ENCODE data around the gene SLC39A5.

Gene SLC39A5

GRCh38 chr12:56247923-56248322 lies 18.1 kb downstream of the SLC39A5 start:
- Histone ChIP-seq H4K20me1 (ENCODE audit: insufficient read depth) (no peaks in the 10 kb centered on the region), H2AFZ (ENCODE audit: low read depth) (no peak overlapping the region), H3K36me3 (ENCODE audit: insufficient read depth) (peaks cover 9% of the 10 kb centered on the region), H3K4me3 (IDR thresholded peaks at IDR 0.05; ENCODE audit: insufficient read depth, low read depth, low read length) (no peak overlapping the region), H3K27me3 (ENCODE audit: insufficient read depth, low read depth) (no peaks in the 10 kb centered on the region), H3K27ac (no peak overlapping the region), H3K4me1 (ENCODE audit: low read depth, poor library complexity, severe bottlenecking) (peaks cover 18% of the 10 kb centered on the region), H3K4me2 (no peak overlapping the region), H3K79me2 (ENCODE audit: insufficient read depth, low read depth) (no peaks in the 10 kb centered on the region), H3K9ac (no peak overlapping the region)
- TF ChIP-seq CTCF (conservative IDR thresholded peaks at IDR 0.05; ENCODE audit: low read depth, low read length): no peak

DNA sequence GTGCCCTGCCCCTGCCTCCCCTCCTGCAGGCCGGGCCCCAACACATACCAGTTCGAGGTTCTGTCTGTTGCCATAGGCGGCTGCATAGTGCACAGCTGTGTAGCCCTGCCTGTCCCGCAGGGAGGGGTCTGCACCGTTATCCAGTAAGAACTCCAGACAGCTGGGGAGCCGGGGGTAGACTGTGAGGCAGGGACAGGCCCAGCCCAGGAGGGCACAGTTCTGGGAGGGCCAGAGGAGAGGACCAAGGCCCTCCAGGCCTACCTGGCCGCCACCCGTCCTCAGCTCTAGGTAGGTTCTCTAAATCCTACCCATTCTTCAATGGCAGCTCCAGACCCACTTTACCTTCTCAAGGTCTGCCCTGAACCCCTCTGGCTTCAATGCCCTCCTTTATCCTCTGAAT lies 18.9 kb downstream of the SLC39A5 start:
- peaks cover 9% of the 10 kb centered on the region for H3K36me3 ChIP-seq (ENCODE audit: insufficient read depth)
- H3K9ac ChIP-seq: no peak overlapping the region
- no peak overlapping the region for H3K27ac ChIP-seq
- TF ChIP-seq CTCF (conservative IDR thresholded peaks at IDR 0.05; ENCODE audit: low read depth, low read length): no peak
- no peak overlapping the region for H2AFZ ChIP-seq (ENCODE audit: low read depth)
- H3K4me2 ChIP-seq: no peak overlapping the region
- no peaks in the 10 kb centered on the region for H3K79me2 ChIP-seq (ENCODE audit: insufficient read depth, low read depth)
- no peak overlapping the region for H3K4me3 ChIP-seq (IDR thresholded peaks at IDR 0.05; ENCODE audit: insufficient read depth, low read depth, low read length)
- H3K4me1 ChIP-seq (ENCODE audit: low read depth, poor library complexity, severe bottlenecking): peaks cover 10% of the 10 kb centered on the region
- H4K20me1 ChIP-seq (ENCODE audit: insufficient read depth): no peaks in the 10 kb centered on the region
- no peaks in the 10 kb centered on the region for H3K27me3 ChIP-seq (ENCODE audit: insufficient read depth, low read depth)

DNA sequence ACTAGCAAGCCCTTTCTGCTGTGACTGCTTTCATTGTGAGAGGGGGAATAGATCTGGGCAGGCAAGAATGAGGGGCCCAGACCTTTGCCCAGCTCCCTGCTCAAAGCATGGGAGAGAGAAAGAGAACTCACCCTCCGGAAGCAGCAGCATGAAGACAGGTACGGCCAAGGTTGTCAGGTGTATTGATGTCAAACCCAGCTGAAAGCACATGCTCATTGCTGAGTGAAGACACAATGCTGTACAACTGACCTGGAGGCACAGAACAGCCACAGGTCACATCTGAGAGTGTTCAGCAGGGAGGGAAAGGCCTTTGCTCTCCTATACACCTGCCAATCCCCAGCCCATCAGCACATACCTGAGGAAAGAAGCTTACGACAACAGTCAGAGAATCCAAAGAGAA lies 22.8 kb downstream of the SLC39A5 start:
- Histone ChIP-seq H3K4me3 (IDR thresholded peaks at IDR 0.05; ENCODE audit: insufficient read depth, low read depth, low read length) (no peak overlapping the region), H2AFZ (ENCODE audit: low read depth) (no peak overlapping the region), H3K79me2 (ENCODE audit: insufficient read depth, low read depth) (peaks cover 12% of the 10 kb centered on the region), H3K27me3 (ENCODE audit: insufficient read depth, low read depth) (no peaks in the 10 kb centered on the region), H4K20me1 (ENCODE audit: insufficient read depth) (no peaks in the 10 kb centered on the region), H3K36me3 (ENCODE audit: insufficient read depth) (peaks cover 7% of the 10 kb centered on the region; the same call in 1 of the 2 replicates), H3K27ac (no peak overlapping the region), H3K9ac (no peak overlapping the region), H3K4me2 (no peak overlapping the region), H3K4me1 (ENCODE audit: low read depth, poor library complexity, severe bottlenecking) (peaks cover 6% of the 10 kb centered on the region)
- TF ChIP-seq CTCF (conservative IDR thresholded peaks at IDR 0.05; ENCODE audit: low read depth, low read length): no peak

DNA sequence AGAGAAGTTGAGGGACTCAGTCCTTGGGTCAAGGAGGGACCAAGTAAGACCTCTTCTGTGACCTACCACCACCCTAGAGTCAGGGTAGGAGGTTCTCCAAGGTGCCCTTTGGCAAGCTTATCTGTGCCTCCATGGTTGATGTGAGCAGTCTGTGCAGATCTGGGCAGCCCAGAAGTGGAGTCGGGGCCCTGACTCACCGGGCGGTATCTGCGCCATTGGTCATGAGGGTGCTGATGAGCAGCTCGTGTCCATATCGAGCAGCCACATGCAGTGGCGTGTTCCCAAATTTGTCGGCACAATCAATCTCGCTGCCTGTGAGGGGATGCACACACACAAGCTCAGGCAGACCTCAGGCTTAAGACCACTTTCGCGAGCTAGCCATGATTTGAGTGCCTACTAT lies 23.2 kb downstream of the SLC39A5 start:
- Histone ChIP-seq H3K4me1 (ENCODE audit: low read depth, poor library complexity, severe bottlenecking) (peaks cover 6% of the 10 kb centered on the region), H3K4me2 (no peak overlapping the region), H3K4me3 (IDR thresholded peaks at IDR 0.05; ENCODE audit: insufficient read depth, low read depth, low read length) (no peak overlapping the region), H3K36me3 (ENCODE audit: insufficient read depth) (peaks cover 7% of the 10 kb centered on the region; the same call in 1 of the 2 replicates), H3K27ac (no peak overlapping the region), H3K79me2 (ENCODE audit: insufficient read depth, low read depth) (peaks cover 14% of the 10 kb centered on the region), H3K9ac (no peak overlapping the region), H4K20me1 (ENCODE audit: insufficient read depth) (no peaks in the 10 kb centered on the region), H3K27me3 (ENCODE audit: insufficient read depth, low read depth) (no peaks in the 10 kb centered on the region), H2AFZ (ENCODE audit: low read depth) (no peak overlapping the region)
- TF ChIP-seq CTCF (conservative IDR thresholded peaks at IDR 0.05; ENCODE audit: low read depth, low read length): no peak
